HL-60 (cell line): ENCODE results near the gene RABGAP1L.

Experiments
- DNase-seq, 2 experiments: peaks; one replicate each; pipeline ENCODE4 v3.0.0-alpha.2; 2010 to 2020; ENCODE audit warnings: low read depth in 1 of 2, low spot score in 1 of 2
- H3K27ac ChIP-seq: fragments of 250-450 bp; sonication (Bioruptor Pico); replicated peaks from 2 replicates; pipeline ENCODE4 v1.5.1; 2020; ENCODE audit warnings: mild to moderate bottlenecking, moderate library complexity
- H3K27me3 ChIP-seq: fragments of 250-450 bp; sonication (Bioruptor Pico); 2 replicates; pipeline ENCODE4 v1.5.1; 2021; ENCODE audit warnings: mild to moderate bottlenecking, moderate library complexity; ENCODE audit not compliant: insufficient read depth, poor library complexity, severe bottlenecking
- H3K4me3 ChIP-seq: replicated peaks from 2 replicates; pipeline ENCODE4 v1.5.1; 2011; ENCODE audit warnings: mild to moderate bottlenecking, control low read depth, low read length; ENCODE audit not compliant: insufficient read depth
- CTCF ChIP-seq: IDR thresholded peaks from one replicate; pipeline ENCODE4 v1.5.1; 2011; ENCODE audit warnings: low read length, control low read depth, inconsistent platforms; ENCODE audit not compliant: insufficient read depth
- GABPA ChIP-seq: IDR thresholded peaks from 2 replicates; pipeline ENCODE4 v1.6.1; 2012; ENCODE audit warnings: low read depth
- POLR2AphosphoS5 ChIP-seq: IDR thresholded peaks from 2 replicates; pipeline ENCODE4 v1.6.1; 2012; ENCODE audit warnings: low read depth
- REST ChIP-seq: IDR thresholded peaks from 2 replicates; pipeline ENCODE4 v1.6.1; 2012; ENCODE audit warnings: low read depth; ENCODE audit not compliant: insufficient replicate concordance
- SPI1 ChIP-seq: IDR thresholded peaks from 2 replicates; pipeline ENCODE4 v1.6.1; 2012; ENCODE audit warnings: low read depth, mild to moderate bottlenecking, borderline replicate concordance

Gene RABGAP1L

GRCh38 chr1:174197547-174197946 is 38.2 kb downstream of the RABGAP1L start:
- Histone ChIP-seq H3K27ac (no peak overlapping the region), H3K4me3 (no peak overlapping the region), H3K27me3 (no peaks in the 10 kb centered on the region)
- TF ChIP-seq GABPA (no peak), POLR2AphosphoS5 (no peak), CTCF (no peak), SPI1 (no peak), REST (no peak)
- DNase-seq = no peak

- Histone ChIP-seq H3K4me3 (no peak overlapping the region), H3K27ac (no peak overlapping the region), H3K27me3 (no peaks in the 10 kb centered on the region)
- TF ChIP-seq CTCF (no peak), POLR2AphosphoS5 (no peak), SPI1 (no peak), REST (no peak), GABPA (no peak)
- no peak for DNase-seq
Measured at GRCh38 chr1:174198202-174198601, 38.9 kb downstream of the RABGAP1L start.

GRCh38 chr1:174200746-174201145 is 41.4 kb downstream of the RABGAP1L start:
- H3K27ac ChIP-seq = no peak overlapping the region
- no peak for DNase-seq
- no peak for TF ChIP-seq SPI1
- no peak for TF ChIP-seq POLR2AphosphoS5
- TF ChIP-seq CTCF = no peak
- no peak for TF ChIP-seq REST
- no peak for TF ChIP-seq GABPA
- H3K4me3 ChIP-seq = no peak overlapping the region
- H3K27me3 ChIP-seq = no peaks in the 10 kb centered on the region
